Kidney (tissue), 14 donors: ENCODE results near the gene HDLBP. TPM values are rescaled to one million over a fixed set of nuclear protein-coding genes. Genes with fewer than 3 reads are reported as not detected.

Experiments used
- DNase-seq, 5 donors: peaks; one replicate each; pipeline ENCODE4 v3.0.0-alpha.2; 2013 to 2020
- FAIRE-seq: peaks from 2 replicates; lab custom pipeline; 2012; peaks lifted over from hg19 to GRCh38; lab: Jason Lieb, UNC
- H3K27ac ChIP-seq, 2 donors: one replicate each; pipeline ENCODE4 v1.7.0; 2013; ENCODE audit warnings: low read depth in 2 of 2, low read length in 2 of 2, inconsistent platforms in 1 of 2
- H3K27me3 ChIP-seq: one replicate; pipeline ENCODE4 v1.7.1; 2013; ENCODE audit warnings: low read length, inconsistent platforms; ENCODE audit not compliant: control insufficient read depth, insufficient read depth
- H3K36me3 ChIP-seq, 3 donors: one replicate each; pipeline versions ENCODE4 v1.7.0 to v1.7.1; 2013; ENCODE audit warnings: low read length in 3 of 3, control low read depth in 1 of 3, inconsistent platforms in 1 of 3; ENCODE audit not compliant: insufficient read depth in 3 of 3, control insufficient read depth in 2 of 3
- H3K4me1 ChIP-seq, 3 donors: one replicate each; pipeline versions ENCODE4 v1.7.0 to v1.7.1; 2013; ENCODE audit warnings: low read length in 3 of 3, inconsistent platforms in 1 of 3, low read depth in 1 of 3; ENCODE audit not compliant: control insufficient read depth in 2 of 3, insufficient read depth in 2 of 3
- H3K4me3 ChIP-seq, 3 donors: one replicate each; pipeline versions ENCODE4 v1.7.0 to v1.8.1; 2013; ENCODE audit warnings: low read length in 3 of 3, control low read depth in 1 of 3, inconsistent platforms in 1 of 3
- H3K9ac ChIP-seq, 3 donors: one replicate each; pipeline versions ENCODE4 v1.7.0 to v1.7.1; 2013; ENCODE audit warnings: low read length in 3 of 3, control low read depth in 1 of 3, inconsistent platforms in 1 of 3
- H3K9me3 ChIP-seq, 3 donors: one replicate each; pipeline versions ENCODE4 v1.7.0 to v1.7.1; 2013; ENCODE audit warnings: low read length in 3 of 3, control low read depth in 1 of 3, inconsistent platforms in 1 of 3; ENCODE audit not compliant: control insufficient read depth in 2 of 3, insufficient read depth in 1 of 3
- intact Hi-C: fragments of 100-400 bp; cut with DNase I; formaldehyde crosslinking; loops from one replicate; pipeline ENCODE4 v1.11.1; 2022
- polyA plus RNA-seq: library from polyadenylated mRNA; stranded (reverse); fragments of 350-450 nt; fragmentation: Illumina TruSeq; extraction: RNeasy Lipid Tissue Mini Kit (QIAGEN cat#74804); gene quantifications from one replicate; pipeline ENCODE4 v1.2.3, GENCODE V29; 2014; ENCODE audit warnings: low read depth, low replicate concordance; ENCODE audit not compliant: insufficient read depth
- total RNA-seq: library from RNA; stranded (reverse); fragmentation: NEBNext Ultra II Directional; extraction: Animal tissue kit (Norgen Biotek cat#: 25700); gene quantifications from one replicate; pipeline ENCODE4 v1.2.1, GENCODE V29; 2021
- TF ChIP-seq, protein P1 (sequence below): IDR thresholded peaks from 3 replicates; pipeline ENCODE4 v1.5.1; 2012; ENCODE audit warnings: mild to moderate bottlenecking, moderate library complexity, borderline replicate concordance; ENCODE audit not compliant: insufficient read depth; ENCODE audit errors: extremely low read depth
- donor health status: control.
- donor health status: control.
- donor health status: control.
- donor health status: control.
- donor health status: control.
- donor health status: DM: yes; HTN: yes; CAD: no.
- donor health status: Normal renal cell carcinoma (clear cell type).

The HDLBP gene
- total and polyA plus RNA-seq, 2 donors from 2014 or later = 256 to 356 TPM

GRCh38 chr2:241211276-241211675, 104.2 kb downstream of the HDLBP start:
- no peak for FAIRE-seq

DNA sequence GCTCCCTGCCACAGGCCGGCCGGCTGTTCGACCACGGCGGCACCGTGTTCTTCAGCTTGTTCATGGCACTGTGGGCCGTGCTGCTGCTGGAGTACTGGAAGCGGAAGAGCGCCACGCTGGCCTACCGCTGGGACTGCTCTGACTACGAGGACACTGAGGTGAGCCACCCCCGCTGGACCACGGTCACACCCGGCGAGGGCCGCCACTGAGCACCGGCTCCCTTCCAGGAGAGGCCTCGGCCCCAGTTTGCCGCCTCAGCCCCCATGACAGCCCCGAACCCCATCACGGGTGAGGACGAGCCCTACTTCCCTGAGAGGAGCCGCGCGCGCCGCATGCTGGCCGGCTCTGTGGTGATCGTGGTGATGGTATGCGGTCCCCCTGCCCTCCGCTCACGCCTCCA, 106.2 kb downstream of the HDLBP start:
- FAIRE-seq (no peak), DNase-seq (no peak)
- Histone ChIP-seq H3K36me3 (no peaks in the 10 kb centered on the region), H3K9ac (no peak overlapping the region), H3K4me3 (no peak overlapping the region), H3K27ac (no peak overlapping the region), H3K9me3 (no peaks in the 10 kb centered on the region), H3K27me3 (no peaks in the 10 kb centered on the region), H3K4me1 (no peaks in the 10 kb centered on the region)
- intact Hi-C loops = no loop called here
- TF ChIP-seq, protein P1, sequence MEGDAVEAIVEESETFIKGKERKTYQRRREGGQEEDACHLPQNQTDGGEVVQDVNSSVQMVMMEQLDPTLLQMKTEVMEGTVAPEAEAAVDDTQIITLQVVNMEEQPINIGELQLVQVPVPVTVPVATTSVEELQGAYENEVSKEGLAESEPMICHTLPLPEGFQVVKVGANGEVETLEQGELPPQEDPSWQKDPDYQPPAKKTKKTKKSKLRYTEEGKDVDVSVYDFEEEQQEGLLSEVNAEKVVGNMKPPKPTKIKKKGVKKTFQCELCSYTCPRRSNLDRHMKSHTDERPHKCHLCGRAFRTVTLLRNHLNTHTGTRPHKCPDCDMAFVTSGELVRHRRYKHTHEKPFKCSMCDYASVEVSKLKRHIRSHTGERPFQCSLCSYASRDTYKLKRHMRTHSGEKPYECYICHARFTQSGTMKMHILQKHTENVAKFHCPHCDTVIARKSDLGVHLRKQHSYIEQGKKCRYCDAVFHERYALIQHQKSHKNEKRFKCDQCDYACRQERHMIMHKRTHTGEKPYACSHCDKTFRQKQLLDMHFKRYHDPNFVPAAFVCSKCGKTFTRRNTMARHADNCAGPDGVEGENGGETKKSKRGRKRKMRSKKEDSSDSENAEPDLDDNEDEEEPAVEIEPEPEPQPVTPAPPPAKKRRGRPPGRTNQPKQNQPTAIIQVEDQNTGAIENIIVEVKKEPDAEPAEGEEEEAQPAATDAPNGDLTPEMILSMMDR = no peak

More at GRCh38 chr2:241211276-241211675, 104.2 kb downstream of the HDLBP start:
- H3K9ac ChIP-seq = no peak overlapping the region
- no peak for DNase-seq
- H3K27me3 ChIP-seq = no peaks in the 10 kb centered on the region
- no peak overlapping the region for H3K4me3 ChIP-seq
- no peaks in the 10 kb centered on the region for H3K9me3 ChIP-seq
- intact Hi-C loops = no loop called here
- TF ChIP-seq, protein P1 = no peak
- H3K4me1 ChIP-seq = no peaks in the 10 kb centered on the region
- no peak overlapping the region for H3K27ac ChIP-seq
- H3K36me3 ChIP-seq = no peaks in the 10 kb centered on the region

GRCh38 chr2:241208058-241208457, 107.4 kb downstream of the HDLBP start:
- intact Hi-C loops = no loop called here
- H3K4me3 ChIP-seq = no peak overlapping the region
- no peak for DNase-seq
- H3K9me3 ChIP-seq = no peaks in the 10 kb centered on the region
- H3K36me3 ChIP-seq = no peaks in the 10 kb centered on the region
- no peak overlapping the region for H3K9ac ChIP-seq
- TF ChIP-seq, protein P1 = no peak
- H3K27ac ChIP-seq = no peak overlapping the region
- no peaks in the 10 kb centered on the region for H3K27me3 ChIP-seq
- no peaks in the 10 kb centered on the region for H3K4me1 ChIP-seq
- no peak for FAIRE-seq

- no peak for FAIRE-seq
These were observed 107.8 kb downstream of the HDLBP start for GRCh38 chr2:241207641-241208040.

More at GRCh38 chr2:241207641-241208040, 107.8 kb downstream of the HDLBP start:
- no peaks in the 10 kb centered on the region for H3K27me3 ChIP-seq
- no peak overlapping the region for H3K9ac ChIP-seq
- no peaks in the 10 kb centered on the region for H3K36me3 ChIP-seq
- TF ChIP-seq, protein P1 = no peak
- H3K4me1 ChIP-seq = no peaks in the 10 kb centered on the region
- intact Hi-C loops = no loop called here
- no peak overlapping the region for H3K4me3 ChIP-seq
- DNase-seq = no peak
- no peak overlapping the region for H3K27ac ChIP-seq
- no peaks in the 10 kb centered on the region for H3K9me3 ChIP-seq
